Activated T-cell treated with anti-CD3 and anti-CD28 coated beads, Interleukin-2, amount 50 U/mL, for 24 hours (primary cell): ENCODE results near the gene IDI1.
A peak's percentile ranks its signal among the peaks of the same experiment; 100 is the strongest.

ENCODE experiments used
- DNase-seq: peaks from one replicate; pipeline ENCODE4 v3.0.0-alpha.2; 2020
- H3K27ac Mint-ChIP-seq: 2 replicates; pipeline ENCODE4 v1.8.0; 2020; ENCODE audit warnings: mild to moderate bottlenecking, mixed read lengths
- H3K27me3 Mint-ChIP-seq: 2 replicates; pipeline ENCODE4 v1.8.0; 2020; ENCODE audit warnings: mixed read lengths
- H3K36me3 Mint-ChIP-seq: 2 replicates; pipeline ENCODE4 v1.8.0; 2020; ENCODE audit warnings: low read depth, mixed read lengths
- H3K4me1 Mint-ChIP-seq: 2 replicates; pipeline ENCODE4 v1.8.0; 2020; ENCODE audit warnings: low read depth, mixed read lengths
- H3K4me3 Mint-ChIP-seq: 2 replicates; pipeline ENCODE4 v1.8.0; 2020; ENCODE audit warnings: mild to moderate bottlenecking, moderate library complexity, mixed read lengths
- H3K9me3 Mint-ChIP-seq: 2 replicates; pipeline ENCODE4 v1.8.0; 2020; ENCODE audit warnings: mixed read lengths

IDI1 gene

DNA sequence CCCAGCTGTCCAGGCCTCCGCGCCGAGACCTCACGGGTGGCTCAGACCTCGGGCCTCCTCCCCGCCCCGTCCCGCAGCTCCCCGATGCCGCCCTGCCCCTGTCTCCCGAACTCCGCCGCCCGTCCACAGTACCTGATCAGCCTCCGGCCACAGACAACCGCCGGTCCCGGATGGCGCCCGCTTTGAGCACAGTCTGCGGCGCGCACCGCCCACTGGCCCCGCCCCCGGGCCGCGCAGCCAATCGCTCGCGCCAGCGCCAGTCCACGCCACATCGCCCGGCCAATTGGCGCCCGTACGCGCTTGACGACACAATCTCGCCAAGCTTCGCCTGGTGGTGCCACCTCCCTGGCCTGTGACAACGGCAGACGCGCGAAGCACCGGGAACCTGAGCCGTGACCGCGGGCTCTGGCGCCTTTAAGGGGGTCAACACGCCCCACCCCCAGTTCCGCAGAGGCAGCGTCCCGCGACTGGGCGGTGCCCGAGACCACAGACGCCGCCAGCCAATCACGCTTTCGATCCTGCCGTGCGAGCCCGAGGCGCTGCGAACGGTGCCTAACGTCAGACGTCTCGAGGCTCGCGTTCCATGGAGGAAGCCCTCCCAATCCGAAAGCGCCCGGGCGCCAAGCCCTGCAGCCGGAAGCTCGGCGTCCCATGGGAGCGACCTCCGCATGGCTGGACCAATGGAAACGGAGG, at the start of gene IDI1:
IDI1 (minus strand) TSS at position 388 of the 693 bp plus-strand sequence; CDS start at position 272, 116 bp downstream.
- peak within 1 kb of the TSS; percentile 95 for H3K4me3 Mint-ChIP-seq
- peak; percentile 96 for DNase-seq
- peak within 1 kb of the TSS; percentile 99 for H3K27ac Mint-ChIP-seq
- H3K27me3 Mint-ChIP-seq = no peaks in the 10 kb centered on the region
- H3K36me3 Mint-ChIP-seq = peaks cover 84% of the 10 kb centered on the region
- peaks cover 68% of the 10 kb centered on the region for H3K4me1 Mint-ChIP-seq
- no peaks in the 10 kb centered on the region for H3K9me3 Mint-ChIP-seq

DNA sequence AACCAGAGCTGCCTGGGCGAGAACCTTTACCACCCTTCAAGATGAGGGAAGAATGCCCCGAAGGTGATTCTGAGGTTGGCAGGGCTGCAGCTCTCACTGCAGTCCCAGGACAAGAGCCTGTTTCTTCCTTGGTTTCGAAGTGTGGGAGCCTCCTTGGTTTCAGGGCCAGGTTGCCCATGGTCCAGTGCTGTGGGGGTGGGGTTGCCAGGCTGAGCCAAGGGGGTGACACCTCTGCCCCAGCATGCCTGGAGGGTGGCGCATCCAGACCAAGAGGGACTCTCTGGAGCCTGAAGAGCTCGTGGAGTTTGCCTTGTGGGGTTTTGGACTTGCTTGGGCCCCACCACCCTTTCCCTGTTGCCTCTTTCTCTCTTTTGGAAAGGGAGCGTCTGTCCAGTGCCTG, 48.5 kb upstream of the IDI1 start:
- no peak overlapping the region for H3K4me3 Mint-ChIP-seq
- no peak overlapping the region for H3K27ac Mint-ChIP-seq
- H3K27me3 Mint-ChIP-seq = no peaks in the 10 kb centered on the region
- H3K9me3 Mint-ChIP-seq = no peaks in the 10 kb centered on the region
- no peak for DNase-seq
- H3K36me3 Mint-ChIP-seq = peaks cover 2% of the 10 kb centered on the region
- H3K4me1 Mint-ChIP-seq = peaks cover 36% of the 10 kb centered on the region

DNA sequence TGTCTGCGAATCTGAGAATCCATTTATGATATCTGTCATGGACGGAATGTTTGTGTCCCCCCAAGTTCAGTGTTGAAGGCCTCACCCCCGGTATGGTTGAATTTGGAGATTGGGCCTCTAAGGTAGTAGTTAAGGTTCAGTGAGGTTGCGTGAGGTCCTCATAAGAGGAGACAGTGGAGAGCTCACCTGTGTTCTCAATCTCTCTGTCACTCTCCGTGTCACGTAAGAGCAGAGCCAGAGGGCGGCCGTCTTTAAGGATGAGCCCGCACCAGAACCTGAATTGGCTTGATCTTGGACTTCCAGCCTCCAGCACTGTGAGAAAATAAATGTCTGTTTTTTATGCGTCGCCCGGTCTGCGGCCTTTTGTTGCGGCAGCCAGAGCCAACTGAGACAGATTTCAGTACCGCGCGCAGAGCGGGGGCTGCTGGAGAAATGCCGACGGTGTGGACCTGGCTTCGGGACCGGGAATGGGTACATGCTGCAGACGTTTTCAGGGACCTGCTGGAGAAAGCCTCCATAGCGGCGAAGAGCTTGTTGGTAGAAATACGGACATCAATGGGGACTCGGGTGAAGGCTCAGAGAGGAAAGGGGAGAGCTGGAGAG, 47.5 kb upstream of the IDI1 start:
- Mint-ChIP-seq H3K4me3 (no peak overlapping the region), H3K9me3 (no peaks in the 10 kb centered on the region), H3K27me3 (no peaks in the 10 kb centered on the region), H3K36me3 (peaks cover 6% of the 10 kb centered on the region), H3K27ac (no peak overlapping the region), H3K4me1 (peaks cover 26% of the 10 kb centered on the region)
- DNase-seq = no peak

DNA sequence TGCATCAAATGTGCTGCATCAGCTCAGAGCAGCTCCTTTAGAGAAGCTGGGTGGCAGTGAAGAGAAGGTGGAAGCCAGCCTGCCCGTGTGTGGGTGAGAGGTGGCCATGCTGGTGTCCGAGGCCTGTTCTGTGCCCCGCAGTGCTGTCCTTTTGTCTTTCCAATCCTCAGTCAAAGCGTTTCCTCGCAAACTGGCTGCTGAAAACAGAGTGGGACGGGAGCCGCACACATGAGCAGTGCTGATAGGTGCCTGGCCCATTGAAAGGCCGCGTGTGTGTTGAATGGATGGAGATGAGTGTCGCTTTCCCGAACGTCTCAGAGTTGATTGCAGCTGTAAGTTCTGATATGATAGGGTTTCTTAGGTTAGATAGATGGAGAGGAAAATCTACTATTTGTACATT, 46.6 kb upstream of the IDI1 start:
- peaks cover 15% of the 10 kb centered on the region for H3K36me3 Mint-ChIP-seq
- H3K9me3 Mint-ChIP-seq = no peaks in the 10 kb centered on the region
- H3K27ac Mint-ChIP-seq = no peak overlapping the region
- H3K4me3 Mint-ChIP-seq = no peak overlapping the region
- no peaks in the 10 kb centered on the region for H3K27me3 Mint-ChIP-seq
- no peak for DNase-seq
- H3K4me1 Mint-ChIP-seq = peaks cover 19% of the 10 kb centered on the region

DNA sequence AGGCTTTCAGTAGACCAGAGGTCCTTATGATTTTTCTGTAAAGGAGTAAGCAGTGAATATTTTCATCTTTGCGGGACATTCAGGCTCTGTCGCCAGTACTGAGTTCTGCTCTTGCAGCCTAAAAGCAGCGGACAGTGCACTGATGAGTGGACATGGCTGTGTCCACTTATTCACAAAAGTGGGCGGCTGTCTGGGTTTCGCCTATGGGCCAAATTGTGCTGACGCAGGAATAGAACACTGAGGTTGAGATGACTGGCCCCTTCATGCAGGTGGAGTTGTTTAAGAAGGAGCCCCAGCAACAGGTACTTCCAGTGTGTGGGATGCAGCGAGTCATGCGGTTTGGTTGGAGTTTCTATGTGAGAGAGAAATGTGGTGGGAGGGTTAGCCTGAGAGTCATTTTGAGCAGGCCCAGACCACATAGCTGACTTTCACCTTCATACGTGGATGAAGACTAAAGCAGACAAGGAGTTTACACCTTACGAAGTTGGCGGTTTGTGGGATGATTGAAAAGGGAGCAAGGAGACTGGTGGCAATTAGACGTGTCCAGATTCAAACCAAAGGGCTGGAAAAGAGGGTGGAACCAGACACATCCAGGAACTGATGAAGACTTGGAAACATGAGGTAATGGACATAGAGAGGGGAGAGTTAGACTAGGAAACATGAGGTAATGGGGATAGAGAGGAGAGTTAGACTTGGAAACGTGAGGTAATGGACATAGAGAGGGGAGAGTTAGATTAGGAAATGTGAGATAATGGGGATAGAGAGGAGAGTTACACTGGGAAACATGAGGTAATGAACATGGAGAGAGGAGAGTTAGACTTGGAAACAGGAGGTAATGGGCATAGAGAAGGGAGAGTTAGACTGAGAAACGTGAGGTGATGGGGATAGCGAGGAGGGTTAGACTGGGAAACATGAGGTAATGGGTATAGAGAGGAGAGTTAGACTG, 45.5 kb upstream of the IDI1 start:
- no peak overlapping the region for H3K4me3 Mint-ChIP-seq
- peak; percentile 69 for DNase-seq
- peaks cover 24% of the 10 kb centered on the region for H3K36me3 Mint-ChIP-seq
- no peak overlapping the region for H3K27ac Mint-ChIP-seq
- H3K9me3 Mint-ChIP-seq = no peaks in the 10 kb centered on the region
- no peaks in the 10 kb centered on the region for H3K27me3 Mint-ChIP-seq
- peaks cover 13% of the 10 kb centered on the region for H3K4me1 Mint-ChIP-seq

DNA sequence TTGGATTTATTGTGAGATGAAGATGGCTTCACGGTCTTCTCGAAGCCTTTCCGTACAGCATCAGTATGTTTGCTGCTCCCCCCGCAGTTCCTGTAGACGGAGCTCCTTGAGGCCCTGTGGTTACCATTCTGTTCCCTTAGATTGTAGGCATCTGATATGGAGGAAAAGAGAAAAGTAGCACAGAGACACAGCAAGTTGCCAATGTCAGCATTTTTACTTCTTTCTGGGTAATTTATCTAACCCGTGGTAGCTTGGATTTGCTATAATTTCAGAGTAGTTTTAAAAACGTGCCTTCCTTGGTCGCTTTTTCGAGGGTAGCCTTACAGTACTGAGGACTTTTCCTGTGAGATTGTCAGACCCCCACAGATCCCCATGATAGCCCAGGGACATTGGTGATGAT, 44.8 kb upstream of the IDI1 start:
- Mint-ChIP-seq H3K4me1 (peaks cover 9% of the 10 kb centered on the region), H3K36me3 (peaks cover 31% of the 10 kb centered on the region), H3K4me3 (no peak overlapping the region), H3K9me3 (no peaks in the 10 kb centered on the region), H3K27ac (no peak overlapping the region), H3K27me3 (no peaks in the 10 kb centered on the region)
- no peak for DNase-seq

DNA sequence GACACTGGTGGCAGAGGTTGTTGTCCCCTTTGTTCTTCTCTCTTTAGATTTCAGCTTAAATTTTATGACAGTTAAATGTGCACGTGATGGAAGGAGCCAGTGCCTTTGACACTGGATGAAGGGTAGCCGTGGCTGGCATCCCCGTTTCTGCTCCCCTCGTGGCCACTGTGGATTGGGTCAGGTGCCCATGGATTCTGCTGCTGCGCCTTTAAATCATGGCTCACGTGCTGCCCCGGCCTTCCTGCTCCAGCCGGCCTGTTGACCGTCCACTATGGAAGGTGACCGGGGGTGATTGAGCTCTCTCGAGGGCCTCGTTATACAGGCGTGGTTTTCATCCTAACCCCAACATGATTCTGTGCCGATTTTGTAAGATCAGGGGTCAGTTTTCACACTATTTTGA, 41.8 kb upstream of the IDI1 start:
- no peaks in the 10 kb centered on the region for H3K9me3 Mint-ChIP-seq
- H3K27me3 Mint-ChIP-seq = no peaks in the 10 kb centered on the region
- peak overlapping the region; percentile 63 for H3K27ac Mint-ChIP-seq
- H3K36me3 Mint-ChIP-seq = peaks cover 61% of the 10 kb centered on the region
- H3K4me3 Mint-ChIP-seq = no peak overlapping the region
- peaks cover 25% of the 10 kb centered on the region for H3K4me1 Mint-ChIP-seq
- no peak for DNase-seq

DNA sequence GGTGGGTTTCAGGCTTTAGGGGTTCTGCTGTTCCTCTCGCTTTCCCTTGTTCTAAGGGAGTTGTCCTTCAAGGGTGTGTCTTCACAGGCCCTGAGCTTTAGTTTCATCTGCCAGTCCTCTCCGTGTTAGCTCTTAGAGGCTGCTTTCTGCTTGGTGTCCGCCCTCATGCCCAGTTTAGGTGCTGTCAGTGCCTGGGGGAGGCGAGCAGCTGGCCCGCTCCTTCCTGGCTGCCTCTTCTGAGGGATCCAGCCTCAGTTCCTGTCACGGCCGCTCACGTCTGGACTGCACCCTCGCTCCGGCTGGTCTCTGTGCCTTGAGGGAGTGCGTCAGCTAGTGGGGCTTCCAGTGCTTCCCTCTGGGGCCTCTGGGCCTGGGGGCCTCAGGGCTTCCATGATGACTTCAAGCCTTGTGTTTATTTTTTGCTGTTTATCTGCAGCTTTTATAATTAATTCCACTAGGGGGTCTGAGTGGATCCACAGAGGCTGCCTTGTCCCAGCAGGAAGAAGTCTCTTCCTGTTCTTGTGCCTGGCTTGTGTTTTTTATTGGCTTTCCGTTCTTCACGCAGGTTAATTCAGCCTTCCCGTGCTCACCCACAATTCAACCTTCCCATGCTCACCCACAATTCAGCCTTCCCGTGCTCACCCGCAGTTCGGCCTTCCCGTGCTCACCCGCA, 40.2 kb upstream of the IDI1 start:
- Mint-ChIP-seq H3K4me1 (peaks cover 25% of the 10 kb centered on the region), H3K27ac (peak overlapping the region; percentile 68), H3K27me3 (no peaks in the 10 kb centered on the region), H3K36me3 (peaks cover 74% of the 10 kb centered on the region), H3K4me3 (no peak overlapping the region), H3K9me3 (no peaks in the 10 kb centered on the region)
- DNase-seq = no peak

DNA sequence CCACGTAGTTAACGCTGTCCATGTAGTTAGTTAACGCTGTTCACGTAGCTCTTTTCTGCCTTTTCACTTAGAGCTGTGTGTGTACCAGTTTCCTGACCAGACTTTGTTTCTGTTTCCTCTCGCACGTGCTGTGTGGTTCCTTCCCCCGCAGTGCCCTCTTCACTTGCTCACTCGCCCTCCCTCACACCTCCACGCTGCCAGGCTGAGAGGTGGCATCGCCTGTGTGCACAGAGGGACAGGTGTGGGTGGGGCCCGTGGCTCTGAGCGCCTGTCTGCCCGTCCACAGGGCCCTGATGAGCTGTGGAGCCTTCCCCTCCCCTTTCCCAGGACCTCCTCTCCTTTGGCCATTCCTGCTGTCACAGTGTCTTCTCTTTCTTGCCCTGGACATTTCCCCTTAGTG, 37.9 kb upstream of the IDI1 start:
- no peaks in the 10 kb centered on the region for H3K27me3 Mint-ChIP-seq
- H3K9me3 Mint-ChIP-seq = no peaks in the 10 kb centered on the region
- H3K4me3 Mint-ChIP-seq = no peak overlapping the region
- no peak for DNase-seq
- peaks cover 23% of the 10 kb centered on the region for H3K4me1 Mint-ChIP-seq
- H3K36me3 Mint-ChIP-seq = peaks cover 95% of the 10 kb centered on the region
- peak overlapping the region; percentile 63 for H3K27ac Mint-ChIP-seq

DNA sequence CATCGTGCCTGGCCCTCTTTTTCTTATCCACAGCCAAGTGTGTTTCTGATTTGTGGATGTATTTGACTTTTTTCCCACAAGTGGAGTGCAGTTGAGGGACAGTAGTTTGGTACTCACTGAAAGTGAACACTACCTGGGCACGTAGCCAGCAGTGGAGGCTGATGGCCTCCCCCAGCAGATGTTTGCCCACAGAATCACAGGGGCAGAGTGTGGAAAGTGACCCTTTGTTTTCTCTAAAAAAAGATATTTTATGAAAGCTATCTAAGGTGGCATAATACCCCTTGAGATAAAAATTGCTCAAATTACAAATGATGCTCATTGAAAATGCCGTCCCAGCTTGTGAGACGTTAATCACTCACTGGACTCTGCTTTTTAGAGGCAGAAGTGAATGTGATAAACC, 36.3 kb upstream of the IDI1 start:
- Mint-ChIP-seq H3K36me3 (peaks cover 96% of the 10 kb centered on the region), H3K27ac (no peak overlapping the region), H3K27me3 (no peaks in the 10 kb centered on the region), H3K9me3 (no peaks in the 10 kb centered on the region), H3K4me1 (peaks cover 23% of the 10 kb centered on the region), H3K4me3 (no peak overlapping the region)
- DNase-seq = no peak

DNA sequence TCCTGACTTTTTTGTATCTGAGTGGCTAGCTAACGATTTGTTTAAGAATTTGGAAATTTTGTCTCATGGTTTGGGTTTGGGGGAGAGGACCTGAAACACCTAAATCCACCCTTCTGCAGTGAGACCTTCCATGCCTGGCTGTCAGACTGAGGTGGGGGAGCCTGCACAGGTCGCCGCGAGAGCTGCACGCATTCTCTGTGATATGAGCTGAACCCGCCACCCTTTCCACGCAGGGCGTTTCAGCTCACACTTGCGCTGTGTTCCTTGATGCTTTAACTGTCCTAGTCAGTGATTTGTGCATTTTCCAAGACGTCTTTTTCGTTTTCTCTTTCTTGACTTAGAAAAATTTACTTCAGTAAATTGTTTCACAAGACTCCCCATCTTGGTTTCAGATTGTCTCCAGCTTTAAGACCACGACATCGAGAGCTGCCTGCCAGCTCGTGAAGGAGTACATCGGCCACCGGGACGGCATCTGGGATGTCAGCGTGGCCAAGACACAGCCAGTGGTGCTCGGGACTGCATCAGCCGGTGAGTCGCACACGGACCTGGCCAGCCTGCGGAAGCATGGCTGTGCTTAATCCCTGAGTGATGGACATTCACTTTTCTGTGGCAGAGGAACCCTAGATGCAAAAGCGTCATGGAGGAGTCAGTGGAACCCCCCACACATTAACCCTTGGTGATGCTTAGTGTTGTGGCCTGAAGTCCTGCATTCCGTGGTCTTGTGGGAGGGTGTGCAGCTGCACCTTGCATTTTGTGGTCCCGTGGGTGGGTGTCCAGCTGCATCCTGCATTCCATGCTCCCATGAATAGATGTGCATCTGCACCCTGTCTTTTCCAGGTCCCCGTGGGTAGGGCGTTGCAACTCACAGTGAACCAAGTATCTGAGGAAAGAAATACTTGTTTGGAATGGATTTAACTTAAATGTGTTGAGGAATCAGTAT, 35.4 kb upstream of the IDI1 start:
- peaks cover 98% of the 10 kb centered on the region for H3K36me3 Mint-ChIP-seq
- H3K9me3 Mint-ChIP-seq = no peaks in the 10 kb centered on the region
- H3K27ac Mint-ChIP-seq = no peak overlapping the region
- H3K27me3 Mint-ChIP-seq = no peaks in the 10 kb centered on the region
- H3K4me3 Mint-ChIP-seq = no peak overlapping the region
- H3K4me1 Mint-ChIP-seq = peaks cover 19% of the 10 kb centered on the region
- no peak for DNase-seq

DNA sequence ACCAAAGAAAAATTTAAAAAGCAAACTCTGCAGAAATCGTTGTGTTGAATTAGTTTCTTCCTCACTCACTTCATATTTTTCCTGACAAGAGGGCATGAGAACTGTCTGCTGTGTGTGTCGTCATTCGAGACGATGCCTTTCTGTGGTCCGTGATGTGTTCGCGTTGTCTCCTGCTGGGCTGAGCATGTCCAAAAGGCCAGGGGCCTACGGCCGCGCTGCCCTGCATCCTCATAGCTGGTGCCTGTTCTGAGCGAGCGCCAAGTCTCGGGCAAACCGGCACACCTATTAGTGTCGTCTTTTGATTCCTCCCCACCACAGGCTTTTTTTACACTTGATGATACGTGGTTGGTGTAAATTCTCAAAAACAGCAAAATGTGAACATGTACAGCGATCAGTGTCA, 34.7 kb upstream of the IDI1 start:
- Mint-ChIP-seq H3K27ac (no peak overlapping the region), H3K27me3 (no peaks in the 10 kb centered on the region), H3K4me3 (no peak overlapping the region), H3K9me3 (no peaks in the 10 kb centered on the region), H3K4me1 (peaks cover 19% of the 10 kb centered on the region), H3K36me3 (peaks cover 98% of the 10 kb centered on the region)
- no peak for DNase-seq

DNA sequence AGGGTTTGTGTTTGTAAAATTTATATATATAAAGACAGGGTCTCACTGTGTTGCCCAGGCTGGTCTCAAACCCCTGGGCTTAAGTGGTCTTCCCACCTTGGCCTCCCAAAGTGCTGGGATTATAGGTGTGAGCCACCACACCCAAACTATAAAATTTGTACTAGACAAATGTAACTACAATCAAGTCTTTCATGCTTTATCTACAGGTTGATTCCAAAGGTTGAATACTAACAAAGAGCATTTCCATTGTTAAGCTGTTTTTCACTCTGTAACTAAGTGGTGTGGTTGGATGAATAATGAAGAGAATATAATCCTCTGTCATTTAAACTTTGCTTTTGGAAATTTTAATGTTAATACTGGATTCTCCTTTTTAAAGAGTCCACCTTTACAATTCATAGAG, 29.7 kb upstream of the IDI1 start:
- Mint-ChIP-seq H3K27ac (no peak overlapping the region), H3K4me1 (peaks cover 15% of the 10 kb centered on the region), H3K9me3 (no peaks in the 10 kb centered on the region), H3K4me3 (no peak overlapping the region), H3K27me3 (no peaks in the 10 kb centered on the region), H3K36me3 (peaks cover 86% of the 10 kb centered on the region)
- no peak for DNase-seq
